ENCODE measurements around the gene INPP5A.
"Not testable (repeated sequence)": the region's sequence is repeated elsewhere in the genome, so short reads cannot be mapped to it uniquely, and the experiment has no call there.

The INPP5A gene

GRCh38 chr10:132742167-132742836 lies 204.7 kb downstream of the INPP5A start:
- no peak for TF ChIP-seq CTCF (IDR thresholded peaks at IDR 0.05; ENCODE audit: insufficient read depth, low read length)
- no peak for TF ChIP-seq SPI1 (IDR thresholded peaks at IDR 0.05; ENCODE audit: borderline replicate concordance, low read depth)
- no peak for TF ChIP-seq POLR2AphosphoS5 (IDR thresholded peaks at IDR 0.05; ENCODE audit: low read depth)
- TF ChIP-seq REST (IDR thresholded peaks at IDR 0.05; ENCODE audit: insufficient replicate concordance, low read depth), result no peak
- TF ChIP-seq GABPA (IDR thresholded peaks at IDR 0.05; ENCODE audit: low read depth), result no peak
- Histone ChIP-seq H3K27ac (replicated peaks) (no peak overlapping the region), H3K27me3 (ENCODE audit: insufficient read depth, poor library complexity, severe bottlenecking) (no peaks in the 10 kb centered on the region), H3K4me3 (replicated peaks; ENCODE audit: insufficient read depth, low read length) (no peak overlapping the region)
- no peak for DNase-seq (ENCODE audit: low read depth in 1 of 2, low spot score in 1 of 2)

- Histone ChIP-seq H3K4me3 (replicated peaks; ENCODE audit: insufficient read depth, low read length) (no peak overlapping the region), H3K27me3 (ENCODE audit: insufficient read depth, poor library complexity, severe bottlenecking) (no peaks in the 10 kb centered on the region), H3K27ac (replicated peaks) (no peak overlapping the region)
- TF ChIP-seq REST (IDR thresholded peaks at IDR 0.05; ENCODE audit: insufficient replicate concordance, low read depth) (no peak), GABPA (IDR thresholded peaks at IDR 0.05; ENCODE audit: low read depth) (no peak), POLR2AphosphoS5 (IDR thresholded peaks at IDR 0.05; ENCODE audit: low read depth) (no peak), SPI1 (IDR thresholded peaks at IDR 0.05; ENCODE audit: borderline replicate concordance, low read depth) (no peak), CTCF (IDR thresholded peaks at IDR 0.05; ENCODE audit: insufficient read depth, low read length) (no peak)
- DNase-seq (ENCODE audit: low read depth in 1 of 2, low spot score in 1 of 2), result no peak
These were observed 205.2 kb downstream of the INPP5A start for GRCh38 chr10:132742837-132743194.

DNA sequence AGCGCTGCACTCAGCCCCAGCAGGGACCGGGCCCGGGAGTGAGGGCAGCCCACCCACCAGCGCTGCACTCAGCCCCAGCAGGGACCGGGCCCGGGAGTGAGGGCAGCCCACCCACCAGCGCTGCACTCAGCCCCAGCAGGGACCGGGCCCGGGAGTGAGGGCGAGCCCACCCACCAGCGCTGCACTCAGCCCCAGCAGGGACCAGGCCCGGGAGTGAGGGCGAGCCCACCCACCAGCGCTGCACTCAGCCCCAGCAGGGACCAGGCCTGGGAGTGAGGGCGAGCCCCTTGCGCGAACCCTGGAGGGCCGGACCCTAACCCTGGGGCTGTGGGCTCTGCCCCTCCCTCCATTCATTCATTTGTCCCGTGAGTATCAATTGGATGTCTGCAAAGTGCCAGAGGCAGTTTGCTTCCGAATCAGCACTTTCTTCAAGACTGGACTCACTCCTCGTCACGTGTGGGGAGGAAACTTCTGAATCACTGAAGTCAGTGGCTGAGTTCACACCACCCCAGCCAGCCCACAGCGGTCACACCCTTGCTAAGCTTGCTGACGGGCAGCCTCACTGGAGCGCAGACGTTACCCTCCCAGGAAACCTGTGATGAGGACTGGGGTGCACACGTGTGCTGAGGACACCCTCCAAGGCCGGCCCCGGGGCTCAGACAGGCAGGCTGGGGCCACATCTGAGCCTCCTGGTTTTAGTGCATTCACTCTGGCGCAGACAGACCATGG lies 205.8 kb downstream of the INPP5A start:
- H3K4me3 ChIP-seq (replicated peaks; ENCODE audit: insufficient read depth, low read length); H3K27me3 ChIP-seq (ENCODE audit: insufficient read depth, poor library complexity, severe bottlenecking); H3K27ac ChIP-seq (replicated peaks); DNase-seq (ENCODE audit: low read depth in 1 of 2, low spot score in 1 of 2): not testable (repeated sequence)

DNA sequence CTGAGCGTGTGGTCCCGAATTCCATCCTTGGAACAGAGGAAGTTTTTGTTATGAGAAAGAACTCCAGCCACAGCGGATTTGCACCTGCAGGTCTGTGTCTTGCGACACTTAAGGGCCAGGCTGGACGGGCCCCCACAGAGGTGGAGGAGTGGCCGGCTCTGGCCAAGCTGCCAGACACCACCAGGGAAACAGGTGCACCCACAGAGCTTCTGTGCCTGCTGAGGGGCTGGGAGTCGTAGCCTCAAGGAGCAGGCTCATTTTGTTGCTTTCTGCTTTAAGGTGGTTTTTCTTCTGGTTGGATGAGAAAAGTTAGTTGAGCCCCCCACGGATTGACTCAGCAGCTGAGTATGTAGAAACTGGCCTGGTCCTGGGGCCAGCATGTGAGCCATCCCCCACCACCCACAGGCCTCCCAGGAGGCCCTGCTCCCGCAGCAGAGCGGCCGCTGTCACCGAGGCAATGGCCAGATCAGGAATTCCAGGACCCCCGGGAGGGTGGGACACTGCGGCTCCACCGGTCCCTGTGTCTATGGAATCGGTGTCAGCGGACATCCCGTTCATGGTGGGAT lies 206.4 kb downstream of the INPP5A start:
- Histone ChIP-seq H3K27me3 (ENCODE audit: insufficient read depth, poor library complexity, severe bottlenecking) (no peaks in the 10 kb centered on the region), H3K27ac (replicated peaks) (no peak overlapping the region), H3K4me3 (replicated peaks; ENCODE audit: insufficient read depth, low read length) (no peak overlapping the region)
- no peak for TF ChIP-seq GABPA (IDR thresholded peaks at IDR 0.05; ENCODE audit: low read depth)
- TF ChIP-seq REST (IDR thresholded peaks at IDR 0.05; ENCODE audit: insufficient replicate concordance, low read depth), result no peak
- no peak for TF ChIP-seq CTCF (IDR thresholded peaks at IDR 0.05; ENCODE audit: insufficient read depth, low read length)
- TF ChIP-seq POLR2AphosphoS5 (IDR thresholded peaks at IDR 0.05; ENCODE audit: low read depth), result no peak
- no peak for TF ChIP-seq SPI1 (IDR thresholded peaks at IDR 0.05; ENCODE audit: borderline replicate concordance, low read depth)
- DNase-seq (ENCODE audit: low read depth in 1 of 2, low spot score in 1 of 2), result no peak
